Lung (tissue), 12 donors: ENCODE measurements around the gene PXYLP1. TPM values are rescaled to one million over a fixed set of nuclear protein-coding genes. Genes with fewer than 3 reads are reported as not detected.

Source experiments
- ATAC-seq: fragments of 200-7000 bp; cut with Tn5 transposase; one replicate; pipeline ENCODE4 v1.9.1; 2020; ENCODE audit warnings: moderate number of reproducible peaks; ENCODE audit not compliant: insufficient read depth, low FRiP score
- DNase-seq, 3 donors: peaks; one replicate each; pipeline ENCODE4 v3.0.0-alpha.2; 2013 to 2017
- H3K27ac ChIP-seq, 2 donors: one replicate each; pipeline ENCODE4 v1.5.1; 2013; ENCODE audit warnings: mild to moderate bottlenecking in 2 of 2, moderate library complexity in 2 of 2, control low read depth in 1 of 2, inconsistent platforms in 1 of 2, low read depth in 1 of 2, low read length in 1 of 2
- H3K27me3 ChIP-seq, 3 donors: one replicate each; pipeline ENCODE4 v1.5.1; 2013; ENCODE audit warnings: low read length in 2 of 3; ENCODE audit not compliant: control insufficient read depth in 3 of 3, insufficient read depth in 3 of 3
- H3K36me3 ChIP-seq, 4 donors: one replicate each; pipeline ENCODE4 v1.5.1; 2013; ENCODE audit warnings: low read length in 4 of 4, mild to moderate bottlenecking in 1 of 4, moderate library complexity in 1 of 4; ENCODE audit not compliant: control insufficient read depth in 4 of 4, insufficient read depth in 4 of 4
- H3K4me1 ChIP-seq, 5 donors: one replicate each; pipeline ENCODE4 v1.5.1; 2013; ENCODE audit warnings: low read length in 5 of 5, mild to moderate bottlenecking in 2 of 5, moderate library complexity in 1 of 5; ENCODE audit not compliant: control insufficient read depth in 5 of 5, insufficient read depth in 5 of 5
- H3K4me3 ChIP-seq: one replicate; pipeline ENCODE4 v1.5.1; 2013; ENCODE audit warnings: mild to moderate bottlenecking, control low read depth, moderate library complexity
- H3K9ac ChIP-seq, 2 donors: one replicate each; pipeline ENCODE4 v1.5.1; 2013; ENCODE audit warnings: low read length in 2 of 2, control low read depth in 1 of 2; ENCODE audit not compliant: insufficient read depth in 1 of 2
- H3K9me3 ChIP-seq, 4 donors: one replicate each; pipeline ENCODE4 v1.5.1; 2013; ENCODE audit warnings: low read length in 3 of 4, mild to moderate bottlenecking in 1 of 4, moderate library complexity in 1 of 4; ENCODE audit not compliant: control insufficient read depth in 4 of 4, insufficient read depth in 3 of 4
- CTCF ChIP-seq: IDR thresholded peaks from 2 replicates; pipeline ENCODE4 v1.5.1; 2012; ENCODE audit warnings: mild to moderate bottlenecking; ENCODE audit errors: control extremely low read depth, extremely low read depth
- whole genome bisulfite sequencing, 2 donors: extraction: QIAGEN DNeasy Blood & Tissue Kit; methylation state at CpG; one replicate each; pipeline ENCODE4 v1.1.7; 2013; 5-methylcytosine and 5-hydroxymethylcytosine counted together
- polyA plus RNA-seq, 2 donors: library from polyadenylated mRNA; stranded (reverse); fragments of 200-250 nt; gene quantifications; one replicate each; pipeline ENCODE4 v1.2.1, GENCODE V29; 2013
- total RNA-seq, 2 donors: library from RNA; depleted of rRNA in 1 of 2; stranded (reverse); fragments of >200 nt in 1 of 2; gene quantifications; one replicate each; pipeline ENCODE4 v1.2.1, GENCODE V29; 2014 to 2021
- donor health status: control.
- donor health status: control.
- donor health status: Bipolar disorder and iron deficiency.
- donor health status: healthy.
- donor health status: DM: yes; HTN: yes; CAD: no.

The PXYLP1 gene
- total and polyA plus RNA-seq, 4 donors = 6.3 to 17.8 (median 7.4) TPM

GRCh38 chr3:141268306-141268705 lies 36.7 kb downstream of the PXYLP1 start:
- DNase-seq = no peak
- no peaks in the 10 kb centered on the region for H3K9me3 ChIP-seq
- ATAC-seq = no peak
- no peak overlapping the region for H3K9ac ChIP-seq
- no peak overlapping the region for H3K4me3 ChIP-seq
- no peaks in the 10 kb centered on the region for H3K4me1 ChIP-seq
- peaks cover 0 to 6% (median 1%) of the 10 kb centered on the region in 4 donors for H3K36me3 ChIP-seq
- no peaks in the 10 kb centered on the region for H3K27me3 ChIP-seq
- no peak for TF ChIP-seq CTCF
- 88 to 93% methylated on average over 7 of the region's 7 CpGs for WGBS, 2 donors
- no peak overlapping the region for H3K27ac ChIP-seq

GRCh38 chr3:141268791-141269190 lies 37.2 kb downstream of the PXYLP1 start:
- Histone ChIP-seq H3K9ac (no peak overlapping the region), H3K4me1 (no peaks in the 10 kb centered on the region), H3K4me3 (no peak overlapping the region), H3K36me3 (peaks cover 0 to 3% (median 1%) of the 10 kb centered on the region in 4 donors), H3K9me3 (no peaks in the 10 kb centered on the region), H3K27me3 (no peaks in the 10 kb centered on the region), H3K27ac (no peak overlapping the region)
- 88 to 97% methylated on average over 4 of the region's 4 CpGs for WGBS, 2 donors
- no peak for TF ChIP-seq CTCF
- no peak for DNase-seq
- ATAC-seq = no peak

- H3K9ac ChIP-seq = no peak overlapping the region
- no peak overlapping the region for H3K27ac ChIP-seq
- peaks cover 0 to 2% (median 0%) of the 10 kb centered on the region in 4 donors for H3K36me3 ChIP-seq
- no peaks in the 10 kb centered on the region for H3K4me1 ChIP-seq
- no peak for ATAC-seq
- H3K9me3 ChIP-seq = no peaks in the 10 kb centered on the region
- H3K4me3 ChIP-seq = no peak overlapping the region
- WGBS, 2 donors = 91 to 94% methylated on average over 3 of the region's 3 CpGs
- no peak for TF ChIP-seq CTCF
- no peak for DNase-seq
- no peaks in the 10 kb centered on the region for H3K27me3 ChIP-seq
These were observed 38.3 kb downstream of the PXYLP1 start for GRCh38 chr3:141269961-141270360.
